C4-2B (cell line): ENCODE measurements around the gene MAK.

Source experiments
- CTCF ChIP-seq: fragments of 450-650 bp; conservative IDR thresholded peaks from 2 replicates; pipeline ENCODE4 v1.5.1; 2017; ENCODE audit warnings: mild to moderate bottlenecking
- ZFX ChIP-seq: fragments of 450-650 bp; IDR thresholded peaks from 2 replicates; pipeline ENCODE4 v1.6.1; 2017

GRCh38 chr6:10769419-10769818 lies 68.9 kb downstream of the MAK start:
- TF ChIP-seq CTCF (no peak), ZFX (no peak)
